ENCODE data around the gene EFNA1.
"Not testable (repeated sequence)": the region's sequence is repeated elsewhere in the genome, so short reads cannot be mapped to it uniquely, and the experiment has no call there.

The EFNA1 gene

DNA sequence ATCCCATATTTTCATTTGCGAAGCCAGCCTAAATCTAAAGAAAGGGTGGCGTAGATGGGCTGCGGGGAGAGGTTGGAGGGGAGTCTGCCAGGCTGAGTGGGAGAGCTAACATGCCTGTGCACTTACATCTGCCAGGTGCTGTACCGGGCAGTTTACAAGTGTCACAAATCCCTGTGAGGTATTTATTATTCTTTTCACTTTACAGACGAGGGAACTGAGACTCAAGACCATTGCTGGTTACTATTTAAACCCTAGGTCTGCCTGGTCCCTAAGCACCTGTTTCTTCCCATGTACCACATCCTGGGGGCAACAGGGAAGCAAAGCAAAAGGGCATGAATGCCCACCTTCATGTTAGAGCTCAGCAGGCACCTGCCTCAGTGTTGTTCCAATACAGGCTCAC lies 19.4 kb upstream of the EFNA1 start:
- DNase-seq (ENCODE audit: low spot score in 2 of 2) (no peak), ATAC-seq (no peak)
- Mint-ChIP-seq H3K27ac (no peak overlapping the region), H3K36me3 (no peaks in the 10 kb centered on the region), H3K4me1 (no peaks in the 10 kb centered on the region), H3K4me3 (no peak overlapping the region), H3K9me3 (no peaks in the 10 kb centered on the region)

DNA sequence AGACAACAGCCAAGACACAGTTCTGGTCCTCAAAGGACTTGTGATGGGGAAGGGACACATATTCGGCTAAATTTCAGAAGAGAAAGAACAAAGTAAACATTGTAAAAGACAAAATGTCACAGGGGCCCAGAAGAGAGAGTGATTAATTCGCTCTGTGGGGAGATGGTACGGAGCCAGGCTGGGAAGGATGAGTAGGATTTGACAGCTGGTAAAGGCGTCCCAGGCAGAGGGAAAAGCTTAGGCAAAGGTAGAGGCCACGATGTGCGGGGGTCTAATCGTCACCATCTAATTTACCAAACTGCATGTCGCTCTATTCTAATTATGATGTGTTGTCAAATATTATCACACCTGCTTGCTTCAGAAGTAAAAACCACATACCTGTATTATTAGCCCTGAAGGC lies 17.3 kb upstream of the EFNA1 start:
- Mint-ChIP-seq H3K27ac (no peak overlapping the region), H3K4me1 (no peaks in the 10 kb centered on the region), H3K36me3 (no peaks in the 10 kb centered on the region), H3K4me3 (no peak overlapping the region), H3K9me3 (no peaks in the 10 kb centered on the region)
- DNase-seq (ENCODE audit: low spot score in 2 of 2): no peak
- no peak for ATAC-seq

DNA sequence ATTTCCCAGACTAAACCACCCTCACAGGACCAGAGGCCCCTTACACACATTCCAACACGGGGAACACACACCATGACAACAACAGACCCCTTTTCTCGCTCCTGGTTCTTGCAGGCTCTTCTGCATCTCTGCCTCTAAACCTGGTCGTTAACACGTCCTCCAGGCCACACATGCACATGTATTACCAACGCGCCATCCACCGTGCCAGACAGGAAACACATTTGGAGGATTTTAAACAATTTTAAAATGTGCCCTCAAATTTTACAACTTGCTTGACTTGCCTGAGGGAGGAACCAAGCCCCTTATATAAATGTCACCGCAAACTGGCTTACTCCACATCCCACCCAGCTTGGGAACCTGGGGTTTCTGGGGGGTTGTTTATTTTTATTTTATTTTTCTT lies 16.9 kb upstream of the EFNA1 start:
- Mint-ChIP-seq H3K4me1 (no peaks in the 10 kb centered on the region), H3K27ac (no peak overlapping the region), H3K4me3 (no peak overlapping the region), H3K36me3 (no peaks in the 10 kb centered on the region), H3K9me3 (no peaks in the 10 kb centered on the region)
- no peak for DNase-seq (ENCODE audit: low spot score in 2 of 2)
- no peak for ATAC-seq

DNA sequence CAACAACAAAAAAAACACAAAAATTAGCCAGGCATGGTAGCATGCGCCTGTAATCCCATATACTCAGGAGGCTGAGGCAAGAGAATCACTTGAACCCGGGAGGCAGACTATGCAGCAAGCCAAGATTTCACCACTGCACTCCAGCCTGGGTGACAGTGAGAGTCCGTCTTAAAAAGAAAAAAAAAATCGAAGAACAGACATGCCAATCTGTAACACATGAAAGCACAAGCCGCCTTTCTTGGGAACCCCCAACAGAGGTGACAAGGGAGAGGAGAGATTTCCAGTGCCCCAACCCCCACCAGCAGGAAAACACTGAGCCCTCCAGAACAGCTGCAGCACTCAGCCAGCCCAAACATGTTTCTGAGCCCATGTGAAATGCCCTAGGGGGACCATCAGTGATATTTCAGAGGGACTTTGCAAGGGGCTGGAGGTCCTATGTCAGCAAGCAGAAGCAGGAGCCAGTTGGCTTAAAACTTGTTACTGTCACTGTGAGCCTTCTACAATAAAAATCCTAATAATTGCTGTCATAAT lies 14.2 kb upstream of the EFNA1 start:
- Mint-ChIP-seq H3K9me3 (no peaks in the 10 kb centered on the region), H3K36me3 (no peaks in the 10 kb centered on the region), H3K4me1 (no peaks in the 10 kb centered on the region), H3K4me3 (no peak overlapping the region), H3K27ac (no peak overlapping the region)
- no peak for ATAC-seq
- DNase-seq (ENCODE audit: low spot score in 2 of 2): no peak

DNA sequence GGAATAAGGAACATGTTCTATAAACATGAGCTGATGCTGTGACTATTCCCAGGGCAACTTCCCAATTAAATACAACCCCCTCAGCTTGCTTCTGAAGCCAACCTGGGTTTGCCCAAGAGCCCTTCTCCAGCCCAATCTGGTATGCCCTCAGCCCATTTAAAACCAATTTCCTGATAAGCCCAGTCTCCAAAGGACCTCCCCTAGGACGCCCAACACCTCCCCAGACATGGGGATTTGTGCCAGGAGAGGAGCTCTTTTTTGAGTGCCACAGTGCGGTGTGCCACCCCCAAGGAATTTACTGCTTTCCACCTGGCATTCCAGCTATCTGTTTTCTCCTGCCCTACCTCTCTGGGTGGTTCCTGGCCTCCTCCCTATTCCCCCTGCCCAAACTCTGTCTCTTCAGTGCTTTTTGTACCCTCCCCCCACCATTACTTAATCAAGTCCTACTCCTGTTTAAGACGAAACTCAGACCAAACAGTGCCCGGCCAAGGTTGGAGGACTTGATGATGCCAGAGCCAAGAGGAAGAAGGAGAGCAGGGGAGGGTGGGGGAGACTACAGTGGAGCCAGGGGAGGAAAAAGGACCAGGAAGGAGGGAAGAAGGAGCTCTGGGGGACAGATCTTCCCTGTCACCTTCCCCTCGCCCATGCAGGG lies 11.4 kb upstream of the EFNA1 start:
- DNase-seq (ENCODE audit: low spot score in 2 of 2) (no peak), ATAC-seq (no peak)
- no peak overlapping the region for H3K4me3 Mint-ChIP-seq
- no peaks in the 10 kb centered on the region for H3K4me1 Mint-ChIP-seq
- no peaks in the 10 kb centered on the region for H3K36me3 Mint-ChIP-seq
- H3K9me3 Mint-ChIP-seq: no peaks in the 10 kb centered on the region
- no peak overlapping the region for H3K27ac Mint-ChIP-seq

DNA sequence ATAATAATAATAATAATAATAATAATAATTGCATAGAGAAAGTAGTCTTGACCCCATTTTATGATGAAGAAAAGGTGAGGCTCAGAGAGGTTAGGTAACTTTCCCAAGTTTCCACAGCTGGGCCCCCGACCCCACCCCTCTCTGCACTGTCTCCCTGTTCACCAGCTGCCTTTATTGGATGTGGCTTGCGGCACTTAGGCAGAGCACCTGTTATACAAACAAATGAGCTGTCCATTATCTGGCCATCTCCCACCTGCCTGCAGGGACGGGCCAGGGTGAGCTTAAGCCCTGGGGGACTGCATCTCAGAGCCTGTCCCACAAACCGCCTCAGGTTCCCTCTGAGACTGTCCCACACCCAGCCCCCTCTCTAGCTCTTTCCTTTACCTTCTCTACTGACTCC lies 10.1 kb upstream of the EFNA1 start:
- H3K36me3 Mint-ChIP-seq: no peaks in the 10 kb centered on the region
- ATAC-seq (no peak), DNase-seq (ENCODE audit: low spot score in 2 of 2) (no peak)
- H3K27ac Mint-ChIP-seq: no peak overlapping the region
- H3K4me1 Mint-ChIP-seq: no peaks in the 10 kb centered on the region
- no peak overlapping the region for H3K4me3 Mint-ChIP-seq
- H3K9me3 Mint-ChIP-seq: no peaks in the 10 kb centered on the region

DNA sequence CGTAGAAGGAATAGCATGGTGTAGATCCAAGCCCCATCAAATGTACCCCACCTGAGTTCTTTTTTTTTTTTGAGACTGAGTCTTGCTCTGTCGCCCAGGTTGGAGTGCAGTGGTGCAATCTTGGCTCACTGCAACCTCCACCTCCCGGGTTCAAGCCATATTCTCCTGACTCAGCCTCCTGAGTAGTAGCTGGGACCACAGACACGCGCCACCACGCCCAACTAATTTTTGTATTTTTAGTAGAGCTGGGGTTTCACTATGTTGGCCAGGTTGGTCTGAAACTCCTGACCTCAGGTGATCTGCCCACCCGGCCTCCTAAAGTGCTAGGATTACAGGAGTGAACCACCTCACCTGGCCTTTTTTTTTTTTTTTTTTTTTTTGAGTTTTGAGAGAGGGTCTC lies 9.6 kb upstream of the EFNA1 start:
- not testable (repeated sequence) for H3K4me3 Mint-ChIP-seq; DNase-seq (ENCODE audit: low spot score in 2 of 2); ATAC-seq; H3K27ac Mint-ChIP-seq; H3K36me3 Mint-ChIP-seq; H3K9me3 Mint-ChIP-seq; H3K4me1 Mint-ChIP-seq

DNA sequence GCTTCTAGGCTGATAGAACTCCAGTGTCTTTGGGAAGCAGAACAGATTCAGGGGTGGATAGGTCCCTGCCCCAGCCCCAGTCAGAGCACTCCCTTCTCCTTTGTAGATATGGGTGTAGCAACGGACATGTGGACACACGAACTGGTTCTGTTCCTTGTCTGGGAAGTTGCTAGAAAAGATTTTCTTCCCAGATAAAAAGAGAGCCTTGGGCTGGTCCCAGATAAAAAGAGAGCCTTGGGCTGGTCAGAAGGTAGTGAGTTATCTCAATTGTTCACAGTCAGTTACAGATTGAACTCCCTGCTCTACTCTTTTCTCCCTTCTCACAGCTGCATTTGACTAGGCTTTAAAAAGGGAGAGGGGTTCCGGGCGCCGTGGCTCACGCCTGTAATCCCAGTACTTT lies 7.4 kb upstream of the EFNA1 start:
- no peak overlapping the region for H3K27ac Mint-ChIP-seq
- no peaks in the 10 kb centered on the region for H3K9me3 Mint-ChIP-seq
- DNase-seq (ENCODE audit: low spot score in 2 of 2) (no peak), ATAC-seq (no peak)
- no peaks in the 10 kb centered on the region for H3K4me1 Mint-ChIP-seq
- no peak overlapping the region for H3K4me3 Mint-ChIP-seq
- H3K36me3 Mint-ChIP-seq: no peaks in the 10 kb centered on the region

DNA sequence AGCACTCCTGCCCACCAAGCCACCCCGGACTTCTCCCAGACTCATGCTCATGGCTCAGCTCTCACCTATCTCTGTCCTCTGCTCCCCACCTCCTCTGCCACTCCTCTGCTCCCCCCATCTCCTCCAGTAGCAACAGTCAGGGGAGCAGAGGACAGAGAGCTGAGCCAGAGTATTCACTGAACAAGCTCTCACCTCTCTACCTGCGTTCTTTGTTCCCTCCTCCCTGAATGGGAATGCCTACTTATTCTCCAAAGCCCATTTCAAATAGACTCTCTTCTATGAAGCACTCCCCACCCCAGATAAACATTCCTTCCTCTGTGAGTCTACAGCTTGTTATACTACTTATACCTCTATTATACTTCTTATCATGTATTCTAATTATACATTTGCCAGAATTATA lies 6.4 kb upstream of the EFNA1 start:
- no peak for ATAC-seq
- no peaks in the 10 kb centered on the region for H3K36me3 Mint-ChIP-seq
- H3K4me1 Mint-ChIP-seq: no peaks in the 10 kb centered on the region
- H3K4me3 Mint-ChIP-seq: no peak overlapping the region
- H3K27ac Mint-ChIP-seq: no peak overlapping the region
- H3K9me3 Mint-ChIP-seq: no peaks in the 10 kb centered on the region
- no peak for DNase-seq (ENCODE audit: low spot score in 2 of 2)

DNA sequence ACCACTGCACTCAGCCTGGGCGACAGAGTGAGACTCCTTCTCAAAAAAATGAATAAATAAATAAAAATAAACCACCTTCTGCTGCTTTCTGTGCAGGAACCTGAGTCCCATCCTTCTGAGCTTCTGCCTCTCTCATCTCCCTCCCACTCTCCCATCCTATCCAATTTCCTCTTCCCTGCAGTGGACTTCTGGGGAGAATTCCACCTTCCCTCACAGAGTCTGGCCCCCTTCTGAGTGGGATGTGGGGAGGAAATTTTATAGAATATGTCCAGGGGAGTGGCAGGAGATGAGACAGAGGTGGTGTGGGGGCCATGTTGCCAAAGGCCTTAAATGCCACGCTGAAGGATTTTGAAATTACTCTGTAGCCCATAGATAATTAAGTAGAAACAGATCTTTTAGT lies 5.4 kb upstream of the EFNA1 start:
- DNase-seq (ENCODE audit: low spot score in 2 of 2) (no peak), ATAC-seq (no peak)
- H3K27ac Mint-ChIP-seq: no peak overlapping the region
- peaks cover 10% of the 10 kb centered on the region for H3K4me1 Mint-ChIP-seq
- no peak overlapping the region for H3K4me3 Mint-ChIP-seq
- H3K36me3 Mint-ChIP-seq: no peaks in the 10 kb centered on the region
- no peaks in the 10 kb centered on the region for H3K9me3 Mint-ChIP-seq

DNA sequence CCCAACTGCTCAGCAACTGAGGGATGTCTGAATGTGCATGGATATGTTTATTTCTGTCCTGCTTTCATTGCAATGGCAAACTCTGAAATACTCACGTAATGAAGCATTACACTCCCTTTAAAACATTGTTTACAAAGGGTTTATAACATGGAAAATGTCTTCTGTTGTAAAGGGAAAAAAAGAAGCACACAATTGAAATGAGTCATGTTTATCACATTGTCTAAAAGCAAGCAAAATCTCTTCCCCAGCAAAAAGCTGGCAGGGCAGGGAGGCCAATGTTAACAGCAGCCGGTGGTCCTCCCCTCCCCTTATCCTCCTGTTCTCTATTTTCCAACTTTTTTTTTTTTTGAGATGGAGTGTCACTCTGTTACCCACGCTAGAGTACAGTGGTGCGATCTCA lies 3.9 kb upstream of the EFNA1 start:
- no peak overlapping the region for H3K27ac Mint-ChIP-seq
- ATAC-seq: no peak
- H3K4me1 Mint-ChIP-seq: peaks cover 23% of the 10 kb centered on the region
- no peaks in the 10 kb centered on the region for H3K36me3 Mint-ChIP-seq
- no peaks in the 10 kb centered on the region for H3K9me3 Mint-ChIP-seq
- no peak for DNase-seq (ENCODE audit: low spot score in 2 of 2)
- H3K4me3 Mint-ChIP-seq: no peak overlapping the region

DNA sequence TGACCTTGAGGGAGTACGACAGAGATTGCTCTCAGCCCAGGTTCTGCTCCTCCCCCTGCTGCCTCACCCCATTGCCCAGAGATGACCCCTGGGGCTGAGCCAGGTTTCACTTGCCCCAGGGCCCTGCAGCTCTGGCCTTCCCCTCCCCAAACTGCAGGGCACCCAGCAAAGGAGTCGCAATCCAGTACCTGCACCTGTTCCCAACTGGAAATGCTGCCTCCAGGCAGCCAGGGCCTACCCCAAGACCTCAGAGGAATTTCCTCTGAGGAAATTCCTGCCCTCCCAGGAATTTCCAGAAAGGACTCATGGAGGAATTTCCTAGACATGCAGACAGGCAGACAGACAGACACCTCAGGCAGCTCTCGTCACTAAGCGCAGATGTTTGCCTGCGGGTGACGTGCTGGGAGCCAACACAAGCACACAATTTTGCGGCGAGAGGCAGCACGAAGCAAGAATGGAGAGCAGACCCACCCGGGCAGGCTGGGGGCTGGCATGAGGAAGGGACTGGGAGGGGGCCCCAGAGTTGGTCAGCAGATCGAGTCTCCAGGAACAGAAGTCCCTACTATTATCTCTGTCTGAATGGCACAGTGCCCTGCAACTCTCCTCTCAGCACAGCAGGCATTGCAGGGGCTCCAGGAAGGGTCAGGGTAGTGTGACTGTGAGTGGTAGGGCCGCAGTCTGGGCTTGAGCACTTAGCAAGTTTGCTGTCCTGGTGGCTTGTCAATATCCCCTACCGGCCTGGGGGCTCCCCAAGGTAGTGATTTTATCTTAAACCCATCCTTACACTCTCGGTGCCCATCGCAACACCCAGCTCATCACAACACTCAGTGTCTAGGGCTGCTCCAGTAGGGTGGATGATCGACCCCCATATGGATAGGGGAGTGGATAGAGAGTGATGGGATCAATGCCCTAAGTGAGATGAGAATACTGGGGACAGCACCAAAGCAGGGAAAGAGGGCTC lies 2.9 kb upstream of the EFNA1 start:
- Mint-ChIP-seq H3K27ac (no peak overlapping the region), H3K9me3 (no peaks in the 10 kb centered on the region), H3K4me1 (peaks cover 33% of the 10 kb centered on the region), H3K36me3 (no peaks in the 10 kb centered on the region), H3K4me3 (no peak overlapping the region)
- ATAC-seq (no peak), DNase-seq (ENCODE audit: low spot score in 2 of 2) (no peak)

DNA sequence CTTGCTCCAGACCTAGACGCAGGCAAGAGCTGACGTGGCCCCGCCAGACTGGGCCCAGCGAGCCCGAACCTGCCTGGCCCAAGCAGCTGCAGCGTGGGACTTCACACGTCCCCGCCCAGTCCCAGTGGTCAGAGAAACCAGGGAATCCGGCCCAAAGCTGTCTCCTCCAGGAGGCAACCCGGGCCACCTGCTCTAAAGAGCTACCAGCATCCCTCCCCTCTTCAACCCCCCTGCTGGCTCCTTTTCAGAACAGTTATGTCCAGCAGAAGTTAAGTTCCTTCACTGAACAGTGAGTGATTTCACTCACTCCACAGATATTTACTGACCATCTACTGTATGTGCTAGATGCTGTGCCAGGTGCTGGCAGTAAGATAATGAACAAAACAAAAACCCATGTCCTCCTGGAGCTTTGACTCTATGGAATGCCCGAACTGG lies 2.1 kb upstream of the EFNA1 start:
- ATAC-seq (no peak), DNase-seq (ENCODE audit: low spot score in 2 of 2) (no peak)
- no peaks in the 10 kb centered on the region for H3K9me3 Mint-ChIP-seq
- H3K27ac Mint-ChIP-seq: no peak overlapping the region
- H3K36me3 Mint-ChIP-seq: no peaks in the 10 kb centered on the region
- H3K4me1 Mint-ChIP-seq: peaks cover 33% of the 10 kb centered on the region
- peak overlapping the region; percentile 83 for H3K4me3 Mint-ChIP-seq

DNA sequence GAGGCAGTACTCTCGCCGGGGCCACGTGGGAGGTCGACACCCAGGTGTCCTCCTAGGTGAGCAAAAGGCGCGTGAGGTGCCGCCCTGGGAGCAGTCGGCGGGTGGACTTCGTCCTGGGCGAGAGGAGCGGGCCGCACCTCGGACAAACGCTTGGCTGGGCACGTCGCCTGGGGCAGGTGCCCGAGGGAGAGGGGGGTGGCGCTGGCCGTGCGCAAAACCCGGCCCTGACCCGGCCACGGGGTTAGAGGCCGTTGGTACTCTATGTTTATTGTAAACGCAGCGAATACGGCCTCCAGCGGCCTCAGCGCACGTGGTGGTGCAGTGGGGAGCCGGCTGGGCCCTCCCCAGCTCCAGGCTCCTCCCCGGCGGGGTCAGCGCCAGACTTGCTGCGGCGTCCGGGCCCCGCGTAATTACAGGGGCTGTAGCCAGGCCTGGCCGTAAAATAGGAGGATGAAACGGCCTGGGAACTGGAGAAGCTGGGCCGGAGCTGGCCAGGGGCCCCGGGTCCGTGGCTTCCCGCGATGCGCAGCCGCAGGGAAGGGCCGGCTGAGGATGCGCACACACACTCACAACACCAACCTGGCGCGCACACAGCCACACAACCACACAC lies 1.6 kb upstream of the EFNA1 start:
- no peaks in the 10 kb centered on the region for H3K9me3 Mint-ChIP-seq
- H3K27ac Mint-ChIP-seq: no peak overlapping the region
- ATAC-seq (no peak), DNase-seq (ENCODE audit: low spot score in 2 of 2) (no peak)
- H3K36me3 Mint-ChIP-seq: no peaks in the 10 kb centered on the region
- peaks cover 33% of the 10 kb centered on the region for H3K4me1 Mint-ChIP-seq
- peak overlapping the region; percentile 83 for H3K4me3 Mint-ChIP-seq

DNA sequence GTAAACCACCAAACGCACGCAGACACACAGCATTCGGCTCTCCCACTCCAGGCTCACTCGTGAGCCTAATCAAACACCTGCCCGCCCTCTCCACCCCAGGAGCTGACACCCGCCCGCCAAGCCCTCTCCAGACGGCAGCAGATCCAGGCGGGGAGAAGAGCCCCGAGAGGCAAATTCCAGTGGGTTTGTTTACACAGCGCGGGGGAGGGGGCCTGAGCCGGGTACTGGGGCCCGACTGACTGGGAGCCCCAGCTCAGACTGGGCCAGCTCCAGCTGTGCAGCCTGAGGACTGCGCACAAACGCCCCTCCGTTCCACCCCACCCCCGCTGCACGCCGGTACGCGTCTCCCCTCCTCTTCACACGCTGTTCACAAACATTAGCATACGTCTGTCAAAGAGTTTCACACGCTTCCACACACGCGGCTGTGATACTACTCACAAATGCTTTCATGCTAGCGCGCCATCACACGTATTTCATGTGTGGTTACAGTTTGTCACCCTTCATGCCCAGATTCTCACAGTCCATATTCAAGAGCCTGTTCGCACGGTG lies 1.0 kb upstream of the EFNA1 start:
- Mint-ChIP-seq H3K4me1 (peaks cover 35% of the 10 kb centered on the region), H3K27ac (peak overlapping the region; percentile 50), H3K9me3 (no peaks in the 10 kb centered on the region), H3K36me3 (no peaks in the 10 kb centered on the region), H3K4me3 (peak overlapping the region; percentile 83)
- ATAC-seq: peak; percentile 78
- DNase-seq (ENCODE audit: low spot score in 2 of 2): no peak

Measured in stimulated activated effector memory CD8-positive, alpha-beta T cell treated with anti-CD3 and anti-CD28 coated beads, Interleukin-12 subunit alpha, Interleukin-12 subunit beta, amount 100 ng/mL, for 72 hours (primary cell).